Keratinocyte (primary cell): Measurements from ENCODE around the gene CNOT9. TPM values are rescaled to one million over a fixed set of nuclear protein-coding genes. Genes with fewer than 3 reads are reported as not detected.

ENCODE experiments used
- DNase-seq: peaks from one replicate; pipeline ENCODE4 v3.0.0-alpha.2; 2011; ENCODE audit warnings: low read depth, missing footprints, low spot score
- FAIRE-seq: peaks from 2 replicates; lab custom pipeline; 2011; peaks lifted over from hg19 to GRCh38; lab: Jason Lieb, UNC
- H2AFZ ChIP-seq: 2 replicates; pipeline ENCODE4 v1.6.0; 2012; ENCODE audit warnings: low read length, control low read depth, inconsistent platforms; ENCODE audit not compliant: control insufficient read depth
- H3K27ac ChIP-seq: 2 replicates; pipeline ENCODE4 v1.5.1; 2011; ENCODE audit warnings: low read length; ENCODE audit not compliant: control insufficient read depth, insufficient read depth
- H3K27me3 ChIP-seq: 3 replicates; pipeline ENCODE4 v1.6.0; 2011; ENCODE audit warnings: low read length; ENCODE audit not compliant: control insufficient read depth, insufficient read depth; ENCODE audit errors: extremely low read depth
- H3K36me3 ChIP-seq, 2 experiments: 2 replicates in 1 of 2; 3 replicates in 1 of 2; pipeline ENCODE4 v1.5.1; 2011; ENCODE audit warnings: low read length in 2 of 2, mild to moderate bottlenecking in 1 of 2; ENCODE audit not compliant: control insufficient read depth in 2 of 2, insufficient read depth in 2 of 2; ENCODE audit errors: extremely low read depth in 1 of 2
- H3K4me1 ChIP-seq: 3 replicates; pipeline ENCODE4 v1.5.1; 2011; ENCODE audit warnings: low read length; ENCODE audit not compliant: control insufficient read depth, insufficient read depth; ENCODE audit errors: extremely low read depth
- H3K4me2 ChIP-seq: 3 replicates; pipeline ENCODE4 v1.6.0; 2011; ENCODE audit warnings: low read depth, low read length; ENCODE audit not compliant: control insufficient read depth, insufficient read depth; ENCODE audit errors: extremely low read depth
- H3K4me3 ChIP-seq, 3 experiments: fragments of 200-600 bp in 1 of 3; sonication (generic) in 1 of 3; 2 replicates in 2 of 3; 3 replicates in 1 of 3; pipeline ENCODE4 v1.5.1; 2011 to 2016; ENCODE audit warnings: low read length in 3 of 3, mild to moderate bottlenecking in 3 of 3, control low read depth in 2 of 3, inconsistent platforms in 1 of 3, low read depth in 1 of 3, mixed read lengths in 1 of 3, mixed run types in 1 of 3, moderate library complexity in 1 of 3; ENCODE audit not compliant: control insufficient read depth in 2 of 3, insufficient read depth in 2 of 3; ENCODE audit errors: extremely low read depth in 1 of 3
- H3K79me2 ChIP-seq: 2 replicates; pipeline ENCODE4 v1.6.0; 2012; ENCODE audit warnings: low read length; ENCODE audit not compliant: control insufficient read depth, insufficient read depth
- H3K9ac ChIP-seq: 3 replicates; pipeline ENCODE4 v1.6.0; 2011; ENCODE audit warnings: low read length; ENCODE audit not compliant: control insufficient read depth, insufficient read depth; ENCODE audit errors: extremely low read depth
- H3K9me1 ChIP-seq: 3 replicates; pipeline ENCODE4 v1.6.0; 2011; ENCODE audit warnings: low read length; ENCODE audit not compliant: control insufficient read depth, insufficient read depth; ENCODE audit errors: extremely low read depth
- H3K9me3 ChIP-seq: 2 replicates; pipeline ENCODE4 v1.5.1; 2012; ENCODE audit warnings: low read depth, low read length; ENCODE audit not compliant: control insufficient read depth
- H4K20me1 ChIP-seq: 3 replicates; pipeline ENCODE4 v1.6.0; 2011; ENCODE audit warnings: low read length; ENCODE audit not compliant: control insufficient read depth, insufficient read depth; ENCODE audit errors: extremely low read depth
- EZH2 ChIP-seq: IDR thresholded peaks from one replicate; pipeline ENCODE4 v1.6.1; 2012; ENCODE audit warnings: inconsistent platforms, mild to moderate bottlenecking, low read length, moderate library complexity
- dilution Hi-C: fragments of 300-500 bp; cut with MboI; formaldehyde crosslinking; loops from one replicate; pipeline ENCODE4 v1.7.0; 2020; ENCODE audit warnings: low sequenced_read_pairs; ENCODE audit not compliant: extremely low pct_ligation_motif_present
- polyA plus RNA-seq, 5 experiments: library from polyadenylated mRNA; depleted of rRNA in 3 of 5; stranded (reverse) in 3 of 5; stranded (forward) in 1 of 5; unstranded in 1 of 5; fragments of >200 nt; gene quantifications; 1 replicate in 1 of 5; 2 replicates in 3 of 5; 3 replicates in 1 of 5; pipeline versions ENCODE4 v1.2.1 to v1.2.3, GENCODE V29; 2011 to 2012; ENCODE audit warnings: missing spikeins in 2 of 5, low read depth in 1 of 5, low replicate concordance in 1 of 5
- TF ChIP-seq, protein P1 (sequence below), 3 experiments: IDR thresholded peaks in 1 of 3; conservative IDR thresholded peaks in 1 of 3; optimal IDR thresholded peaks in 1 of 3; 2 replicates in 2 of 3; 3 replicates in 1 of 3; pipeline versions ENCODE3 to v1.5.1; 2011; ENCODE audit warnings: low read length in 3 of 3, mild to moderate bottlenecking in 3 of 3, moderate library complexity in 2 of 3, control low read depth in 1 of 3, inconsistent platforms in 1 of 3; ENCODE audit not compliant: insufficient read depth in 2 of 3; ENCODE audit errors: extremely low read depth in 1 of 3

Gene CNOT9
- polyA plus RNA-seq, 1 donor (not counting 4 experiments of a cell fraction or from before 2014, with no cell fraction given): 66.7 TPM

DNA sequence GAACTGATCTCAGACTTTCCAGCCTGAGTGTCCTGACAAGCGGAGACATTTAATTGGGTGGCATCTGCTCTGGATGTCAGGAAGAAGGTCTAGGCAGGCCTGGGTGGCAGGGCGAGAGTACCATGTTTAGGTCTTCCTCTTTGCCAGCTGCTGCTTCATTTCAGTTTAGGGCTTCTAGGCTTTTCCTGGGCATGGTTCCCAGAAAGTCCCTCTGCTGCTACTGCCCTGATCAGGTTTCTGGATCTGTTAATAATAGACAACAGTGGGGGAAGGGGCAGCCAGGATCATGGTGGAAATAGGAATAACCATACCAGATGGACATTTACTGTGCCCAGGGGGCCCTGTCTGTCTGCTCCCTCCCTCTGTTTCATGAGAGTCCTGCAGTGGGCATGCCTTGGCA lies 36.8 kb downstream of the CNOT9 start:
- no peaks in the 10 kb centered on the region for H4K20me1 ChIP-seq
- no peak overlapping the region for H3K4me3 ChIP-seq
- TF ChIP-seq, protein P1, sequence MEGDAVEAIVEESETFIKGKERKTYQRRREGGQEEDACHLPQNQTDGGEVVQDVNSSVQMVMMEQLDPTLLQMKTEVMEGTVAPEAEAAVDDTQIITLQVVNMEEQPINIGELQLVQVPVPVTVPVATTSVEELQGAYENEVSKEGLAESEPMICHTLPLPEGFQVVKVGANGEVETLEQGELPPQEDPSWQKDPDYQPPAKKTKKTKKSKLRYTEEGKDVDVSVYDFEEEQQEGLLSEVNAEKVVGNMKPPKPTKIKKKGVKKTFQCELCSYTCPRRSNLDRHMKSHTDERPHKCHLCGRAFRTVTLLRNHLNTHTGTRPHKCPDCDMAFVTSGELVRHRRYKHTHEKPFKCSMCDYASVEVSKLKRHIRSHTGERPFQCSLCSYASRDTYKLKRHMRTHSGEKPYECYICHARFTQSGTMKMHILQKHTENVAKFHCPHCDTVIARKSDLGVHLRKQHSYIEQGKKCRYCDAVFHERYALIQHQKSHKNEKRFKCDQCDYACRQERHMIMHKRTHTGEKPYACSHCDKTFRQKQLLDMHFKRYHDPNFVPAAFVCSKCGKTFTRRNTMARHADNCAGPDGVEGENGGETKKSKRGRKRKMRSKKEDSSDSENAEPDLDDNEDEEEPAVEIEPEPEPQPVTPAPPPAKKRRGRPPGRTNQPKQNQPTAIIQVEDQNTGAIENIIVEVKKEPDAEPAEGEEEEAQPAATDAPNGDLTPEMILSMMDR (optimal IDR thresholded peaks at IDR 0.05 in 1 of 3, IDR thresholded peaks at IDR 0.05 in 1 of 3, conservative IDR thresholded peaks at IDR 0.05 in 1 of 3; ENCODE audit: extremely low read depth in 1 of 3, insufficient read depth in 2 of 3, low read length in 3 of 3): no peak
- no peak for TF ChIP-seq EZH2
- H3K36me3 ChIP-seq: no peaks in the 10 kb centered on the region
- no peaks in the 10 kb centered on the region for H3K27me3 ChIP-seq
- H3K9ac ChIP-seq: no peak overlapping the region
- peaks cover 28% of the 10 kb centered on the region for H3K4me1 ChIP-seq
- dilution Hi-C loops: no loop called here
- H3K9me1 ChIP-seq: no peaks in the 10 kb centered on the region
- no peaks in the 10 kb centered on the region for H3K79me2 ChIP-seq
- DNase-seq (no peak), FAIRE-seq (no peak)
- H3K27ac ChIP-seq: no peak overlapping the region
- no peak overlapping the region for H2AFZ ChIP-seq
- H3K4me2 ChIP-seq: no peak overlapping the region
- no peaks in the 10 kb centered on the region for H3K9me3 ChIP-seq

DNA sequence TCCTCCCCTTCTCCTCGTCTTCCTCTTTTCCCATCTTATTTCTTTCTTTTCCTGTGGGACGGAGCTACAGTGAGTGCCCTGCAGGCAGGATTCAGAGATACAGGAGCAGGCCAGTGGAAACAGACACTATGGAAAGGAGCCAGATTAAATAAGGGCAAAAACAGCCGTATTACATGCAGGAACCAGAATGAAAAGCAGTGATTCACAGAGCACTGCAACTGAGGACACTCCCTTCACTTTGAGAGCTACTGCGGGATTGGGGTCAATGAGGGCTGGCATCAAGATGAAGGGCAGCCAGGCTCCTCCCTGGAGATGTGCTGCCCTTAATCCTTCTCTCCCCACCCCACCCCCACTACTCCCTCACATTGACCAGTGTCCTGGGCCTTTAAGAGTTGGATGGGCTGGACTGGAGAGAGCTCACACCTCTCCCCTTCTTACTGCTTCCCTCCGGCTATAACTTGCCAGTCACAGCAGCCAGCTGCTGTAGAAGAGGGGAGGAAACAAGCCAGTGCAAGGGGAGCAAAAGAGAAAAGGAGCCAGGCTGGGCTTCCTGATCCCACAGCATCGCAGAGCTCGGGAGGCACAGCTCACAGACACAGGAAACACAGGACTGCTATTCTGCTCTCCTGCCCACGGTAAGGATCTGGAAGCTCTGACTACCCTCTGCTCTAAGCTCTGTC lies 38.9 kb downstream of the CNOT9 start, which contains the start of gene PLCD4:
TSS of gene PLCD4 (plus strand) at position 464 of the 680 bp plus-strand sequence. CDS start 7,841 bp downstream, outside the sequence.
- peak; percentile 48 for DNase-seq
- dilution Hi-C loops: no loop called here
- H3K9ac ChIP-seq: peak within 1 kb of the TSS; percentile 60
- no peaks in the 10 kb centered on the region for H3K36me3 ChIP-seq
- TF ChIP-seq, protein P1 (optimal IDR thresholded peaks at IDR 0.05 in 1 of 3, IDR thresholded peaks at IDR 0.05 in 1 of 3, conservative IDR thresholded peaks at IDR 0.05 in 1 of 3; ENCODE audit: extremely low read depth in 1 of 3, insufficient read depth in 2 of 3, low read length in 3 of 3): peak in 1 of 3 experiments; percentile 7
- TF ChIP-seq EZH2: no peak
- peak; percentile 96 for FAIRE-seq
- peaks cover 28% of the 10 kb centered on the region for H3K4me1 ChIP-seq
- peak within 1 kb of the TSS; percentile 35 to 61 (median 50) for H3K4me3 ChIP-seq
- H3K9me3 ChIP-seq: no peaks in the 10 kb centered on the region
- no peaks in the 10 kb centered on the region for H3K27me3 ChIP-seq
- H2AFZ ChIP-seq: peak within 1 kb of the TSS; percentile 79
- H3K27ac ChIP-seq: peak within 1 kb of the TSS; percentile 70
- no peaks in the 10 kb centered on the region for H3K9me1 ChIP-seq
- no peaks in the 10 kb centered on the region for H4K20me1 ChIP-seq
- H3K79me2 ChIP-seq: no peaks in the 10 kb centered on the region
- peak within 1 kb of the TSS; percentile 84 for H3K4me2 ChIP-seq
